ENCODE data around the gene CRMP1. TPM values are rescaled to one million over a fixed set of nuclear protein-coding genes. Genes with fewer than 3 reads are reported as not detected.
A peak's percentile ranks its signal among the peaks of the same experiment; 100 is the strongest.

The CRMP1 gene
- 4.1 and 4.4 TPM in 2 replicates for total RNA-seq (2012; rRNA removed)
- 6.8 and 7.4 TPM in 2 replicates for polyA plus RNA-seq (2012; rRNA removed)
- polyA plus RNA-seq (2012; cell fraction: cytosol; rRNA removed), result 4.6 and 5.5 TPM in 2 replicates
- 3.6 and 5.0 TPM in 2 replicates for polyA plus RNA-seq (2012; cell fraction: nucleus; rRNA removed; ENCODE audit: low replicate concordance)
- percentile 30 among the genes with signal in this experiment for Bru-seq, nascent RNA
- percentile 23 among the genes with signal in this experiment for BruChase-seq, experiment 1, labeled RNA remaining after a 6-hour chase
- percentile 27 among the genes with signal in this experiment for BruChase-seq, experiment 2, labeled RNA remaining after a 2-hour chase
- long read RNA-seq, partial matches to known transcripts, result 0 of 7 reads
- long read RNA-seq, other reads (novel, unspliced or antisense), result 3 of 7 reads

GRCh38 chr4:5893004-5893580 lies at the start of gene CRMP1:
CRMP1 (minus strand) TSS chr4:5893086; CDS start chr4:5892969, 117 bp downstream.
- no peak within 1 kb of the TSS for H3K56ac ChIP-seq (ENCODE audit: extremely low read depth, insufficient read depth, low read length)
- H3K18ac ChIP-seq (ENCODE audit: low read depth, low read length), result no peak within 1 kb of the TSS
- in situ Hi-C loops (cut with MboI; ENCODE audit: low sequenced_read_pairs) (no loop called here), intact Hi-C loops (cut with micrococcal nuclease) (no loop called here), dilution Hi-C loops (cut with HindIII; ENCODE audit: low sequenced_read_pairs, unreplicated experiment) (no loop called here)
- no peak within 1 kb of the TSS for H3K27ac ChIP-seq (ENCODE audit: insufficient read depth, low read length)
- no peak within 1 kb of the TSS for H3K14ac ChIP-seq (replicated peaks; ENCODE audit: low read depth, low read length)
- H4K5ac ChIP-seq (ENCODE audit: low read depth, low read length), result no peak within 1 kb of the TSS
- no peak within 1 kb of the TSS for H3K9ac ChIP-seq (ENCODE audit: low read depth, low read length)
- no peaks in the 10 kb centered on the region for H3K9me1 ChIP-seq (ENCODE audit: insufficient read depth, low read length)
- H3K27me3 ChIP-seq (ENCODE audit: control insufficient read depth, insufficient read depth, low read length), result peaks cover 69% of the 10 kb centered on the region
- no peak within 1 kb of the TSS for H2AK5ac ChIP-seq (ENCODE audit: low read depth, low read length)
- H2BK120ac ChIP-seq (ENCODE audit: low read depth, low read length), result no peak within 1 kb of the TSS
- BruUV-seq (replicated peaks), result no TSS peak
- no peak within 1 kb of the TSS for H4K8ac ChIP-seq (ENCODE audit: low read depth in 2 of 2, low read length in 2 of 2)
- peak within 1 kb of the TSS; percentile 78 for H2AFZ ChIP-seq (replicated peaks; ENCODE audit: low read length, poor library complexity)
- no peak within 1 kb of the TSS for H2AK9ac ChIP-seq (replicated peaks; ENCODE audit: low read depth, low read length, poor library complexity)
- no peak within 1 kb of the TSS for H3K4ac ChIP-seq (ENCODE audit: low read depth, low read length)
- no peaks in the 10 kb centered on the region; the same call in 1 of the 2 replicates for H4K20me1 ChIP-seq (ENCODE audit: insufficient read depth, low read length)
- peaks cover 5% of the 10 kb centered on the region; the same call in 1 of the 2 replicates for H3K9me3 ChIP-seq (ENCODE audit: control insufficient read depth, insufficient read depth, low read length)
- H3K4me1 ChIP-seq (ENCODE audit: control insufficient read depth, insufficient read depth, low read length), result no peaks in the 10 kb centered on the region
- H2BK15ac ChIP-seq (ENCODE audit: low read depth, low read length), result no peak within 1 kb of the TSS
- POLR2A ChIA-PET (ENCODE audit: unreplicated experiment), result no interaction called here
- no peaks in the 10 kb centered on the region for H3K79me1 ChIP-seq (ENCODE audit: low read depth in 1 of 2, low read length in 2 of 2)
- 3% methylated on average over 17 of the region's 67 CpGs; no CpG with 5 or more reads in 1 of the 2 experiments for WGBS, 2 experiments (ENCODE audit: extremely low coverage in 2 of 2, insufficient read length in 1 of 2)
- no peaks in the 10 kb centered on the region for H3K36me3 ChIP-seq (ENCODE audit: control insufficient read depth, insufficient read depth, low read length)
- CTCF ChIA-PET, result no interaction called here
- H2BK5ac ChIP-seq (ENCODE audit: low read depth, low read length, poor library complexity, severe bottlenecking), result no peak within 1 kb of the TSS
- no peak within 1 kb of the TSS for H3K23ac ChIP-seq (ENCODE audit: low read depth, low read length)
- no peak within 1 kb of the TSS for H4K91ac ChIP-seq (ENCODE audit: insufficient read depth, low read depth, low read length)
- no peak for TF ChIP-seq FOS (IDR thresholded peaks at IDR 0.05; ENCODE audit: low read depth, low read length)
- TF ChIP-seq CEBPB (IDR thresholded peaks at IDR 0.05; ENCODE audit: low read depth, low read length), result no peak
- no peak for TF ChIP-seq POLR2A (IDR thresholded peaks at IDR 0.05; ENCODE audit: low read depth, low read length)
- TF ChIP-seq MAFK (IDR thresholded peaks at IDR 0.05; ENCODE audit: low read depth, low read length), result no peak
- no peak for TF ChIP-seq ELK1 (IDR thresholded peaks at IDR 0.05; ENCODE audit: borderline replicate concordance, low read depth, low read length)
- peak within 1 kb of the TSS; percentile 2; the same call in 1 of the 2 replicates for H3K4me3 ChIP-seq (ENCODE audit: insufficient read depth, low read depth, low read length)
- no peak for DNase-seq
- peak within 1 kb of the TSS; percentile 39; the same call in 1 of the 2 replicates for H3K4me2 ChIP-seq (ENCODE audit: low read depth, low read length)
- H2BK20ac ChIP-seq (ENCODE audit: low read depth, low read length), result no peak within 1 kb of the TSS
- ATAC-seq (ENCODE audit: low read depth), result peak; percentile 74
